ENCODE measurements around the gene MACROD1. TPM values are rescaled to one million over a fixed set of nuclear protein-coding genes. Genes with fewer than 3 reads are reported as not detected.
A peak's percentile ranks its signal among the peaks of the same experiment; 100 is the strongest.

Gene MACROD1
- total and polyA plus RNA-seq, 2 donors (not counting 1 experiment from before 2014, with no cell fraction given) = 2.7 to 8.6 TPM

DNA sequence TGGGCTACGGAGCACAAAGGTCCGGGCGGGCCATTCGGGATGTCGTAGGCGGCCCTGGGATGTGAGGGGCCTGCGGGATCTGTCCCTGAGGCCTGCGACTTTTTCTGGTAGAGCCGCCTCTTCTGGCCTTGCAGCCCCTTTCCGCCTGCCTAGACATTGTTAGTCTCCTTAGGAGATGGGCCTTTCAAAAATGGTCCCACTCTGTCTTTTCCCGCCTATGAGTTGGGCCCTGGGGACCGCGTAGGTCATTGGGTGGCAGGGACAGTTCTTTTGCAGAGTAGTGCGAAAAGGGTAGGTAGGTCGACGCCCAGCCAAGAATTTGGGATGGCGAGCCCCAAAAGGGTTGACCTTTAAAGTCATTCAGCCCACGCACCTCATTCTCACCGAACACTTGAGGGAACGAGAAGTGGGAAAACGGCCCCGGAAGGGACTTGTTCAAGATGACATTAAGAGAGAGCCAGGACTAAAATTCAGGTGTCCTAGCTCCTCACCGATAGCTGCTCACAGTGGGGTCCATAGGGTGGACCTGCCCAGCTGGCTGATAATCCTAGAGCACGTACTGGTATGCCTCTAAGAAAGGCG, 178.9 kb downstream of the MACROD1 start:
- H3K4me1 Mint-ChIP-seq = peaks cover 37% of the 10 kb centered on the region
- ChIA-PET CTCF (interaction anchor here (1.0 to 1.1 kb wide), 2 partner anchors 13 to 209 kb away, joined by 4 to 5 read pairs; no protein-coding TSS in a partner anchor), POLR2A (interaction anchor here (1.0 to 1.3 kb wide), 2 partner anchors 11 to 219 kb away, joined by 3 read pairs; no protein-coding TSS in a partner anchor)
- peak overlapping the region; percentile 67 for H3K27ac Mint-ChIP-seq
- Histone ChIP-seq H3K4me1 (ENCODE audit: control insufficient read depth in 2 of 2, insufficient read depth in 2 of 2, low read length in 2 of 2) (peaks cover 22 to 32% of the 10 kb centered on the region in 2 donors), H3K79me2 (ENCODE audit: control insufficient read depth, insufficient read depth, low read length) (peaks cover 50% of the 10 kb centered on the region), H3K4me3 (ENCODE audit: control extremely low read depth in 1 of 5, extremely low read depth in 1 of 5, insufficient read depth in 1 of 5, low read depth in 2 of 5, low read length in 4 of 5) (peak overlapping the region; percentile 76 to 96 (median 93)), H3K36me3 (replicated peaks in 1 of 2; ENCODE audit: control extremely low read depth in 1 of 2, control insufficient read depth in 1 of 2, extremely low read depth in 1 of 2, insufficient read depth in 2 of 2, low read length in 1 of 2) (peaks cover 5 to 22% of the 10 kb centered on the region in 2 experiments), H4K20me1 (ENCODE audit: control insufficient read depth, insufficient read depth, low read length, poor library complexity, severe bottlenecking) (peaks cover 43% of the 10 kb centered on the region), H2AFZ (ENCODE audit: insufficient read depth, low read depth, low read length, poor library complexity, severe bottlenecking) (peak overlapping the region; percentile 87), H3K27me3 (replicated peaks in 1 of 4; ENCODE audit: control extremely low read depth in 1 of 4, control insufficient read depth in 3 of 4, insufficient read depth in 4 of 4, low read length in 3 of 4) (no peaks in the 10 kb centered on the region), H3K9ac (ENCODE audit: low read length) (peak overlapping the region; percentile 98), H3K9me3 (ENCODE audit: control extremely low read depth in 1 of 3, control insufficient read depth in 2 of 3, insufficient read depth in 1 of 3, low read length in 2 of 3) (no peaks in the 10 kb centered on the region), H3K4me2 (replicated peaks; ENCODE audit: low read depth, low read length, poor library complexity, severe bottlenecking) (peak overlapping the region; percentile 92), H3K27ac (ENCODE audit: low read length in 2 of 2) (peak overlapping the region in 1 of 2 donors; percentile 94)
- no peak for DNase-seq
- no peak for ATAC-seq (ENCODE audit: low read depth)
- 59% methylated on average over 24 of the region's 25 CpGs for WGBS (ENCODE audit: insufficient coverage)
- no peaks in the 10 kb centered on the region for H3K9me3 Mint-ChIP-seq (ENCODE audit: insufficient read depth)
- peak overlapping the region; percentile 78 for H3K4me3 Mint-ChIP-seq
- intact Hi-C loops (cut with micrococcal nuclease) = loop anchor here (1.0 to 5.0 kb wide), 6 partner anchors 13 to 305 kb away; partner anchors contain the start of genes COX8A, MARK2, NAA40 and RTN3
- no peaks in the 10 kb centered on the region for H3K27me3 Mint-ChIP-seq
- no peak for TF ChIP-seq EZH2 (IDR thresholded peaks at IDR 0.05; ENCODE audit: borderline replicate concordance, insufficient read depth, low read depth, low read length, poor library complexity, severe bottlenecking)
- TF ChIP-seq, protein P1, sequence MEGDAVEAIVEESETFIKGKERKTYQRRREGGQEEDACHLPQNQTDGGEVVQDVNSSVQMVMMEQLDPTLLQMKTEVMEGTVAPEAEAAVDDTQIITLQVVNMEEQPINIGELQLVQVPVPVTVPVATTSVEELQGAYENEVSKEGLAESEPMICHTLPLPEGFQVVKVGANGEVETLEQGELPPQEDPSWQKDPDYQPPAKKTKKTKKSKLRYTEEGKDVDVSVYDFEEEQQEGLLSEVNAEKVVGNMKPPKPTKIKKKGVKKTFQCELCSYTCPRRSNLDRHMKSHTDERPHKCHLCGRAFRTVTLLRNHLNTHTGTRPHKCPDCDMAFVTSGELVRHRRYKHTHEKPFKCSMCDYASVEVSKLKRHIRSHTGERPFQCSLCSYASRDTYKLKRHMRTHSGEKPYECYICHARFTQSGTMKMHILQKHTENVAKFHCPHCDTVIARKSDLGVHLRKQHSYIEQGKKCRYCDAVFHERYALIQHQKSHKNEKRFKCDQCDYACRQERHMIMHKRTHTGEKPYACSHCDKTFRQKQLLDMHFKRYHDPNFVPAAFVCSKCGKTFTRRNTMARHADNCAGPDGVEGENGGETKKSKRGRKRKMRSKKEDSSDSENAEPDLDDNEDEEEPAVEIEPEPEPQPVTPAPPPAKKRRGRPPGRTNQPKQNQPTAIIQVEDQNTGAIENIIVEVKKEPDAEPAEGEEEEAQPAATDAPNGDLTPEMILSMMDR (IDR thresholded peaks at IDR 0.05) = no peak

Data from B cell (primary cell).